IPS-NIHi11 (cell line): Measurements from ENCODE around the gene TRAF4.
"Not testable (repeated sequence)": the region's sequence is repeated elsewhere in the genome, so short reads cannot be mapped to it uniquely, and the experiment has no call there.

Experiments used
- DNase-seq: peaks from one replicate; pipeline ENCODE4 v3.0.0; 2012; ENCODE audit warnings: mixed read lengths, low spot score

TRAF4 gene

DNA sequence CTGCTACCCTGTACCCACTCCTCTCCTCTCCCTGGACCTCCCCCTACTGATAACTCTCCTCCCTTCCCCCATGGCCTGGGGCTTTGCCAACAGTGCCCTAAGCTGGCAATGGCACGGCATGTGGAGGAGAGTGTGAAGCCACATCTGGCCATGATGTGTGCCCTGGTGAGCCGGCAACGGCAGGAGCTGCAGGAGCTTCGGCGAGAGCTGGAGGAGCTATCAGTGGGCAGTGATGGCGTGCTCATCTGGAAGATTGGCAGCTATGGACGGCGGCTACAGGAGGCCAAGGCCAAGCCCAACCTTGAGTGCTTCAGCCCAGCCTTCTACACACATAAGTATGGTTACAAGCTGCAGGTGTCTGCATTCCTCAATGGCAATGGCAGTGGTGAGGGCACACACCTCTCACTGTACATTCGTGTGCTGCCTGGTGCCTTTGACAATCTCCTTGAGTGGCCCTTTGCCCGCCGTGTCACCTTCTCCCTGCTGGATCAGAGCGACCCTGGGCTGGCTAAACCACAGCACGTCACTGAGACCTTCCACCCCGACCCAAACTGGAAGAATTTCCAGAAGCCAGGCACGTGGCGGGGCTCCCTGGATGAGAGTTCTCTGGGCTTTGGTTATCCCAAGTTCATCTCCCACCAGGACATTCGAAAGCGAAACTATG is 5.2 kb downstream of the TRAF4 start:
- DNase-seq, result no peak

DNA sequence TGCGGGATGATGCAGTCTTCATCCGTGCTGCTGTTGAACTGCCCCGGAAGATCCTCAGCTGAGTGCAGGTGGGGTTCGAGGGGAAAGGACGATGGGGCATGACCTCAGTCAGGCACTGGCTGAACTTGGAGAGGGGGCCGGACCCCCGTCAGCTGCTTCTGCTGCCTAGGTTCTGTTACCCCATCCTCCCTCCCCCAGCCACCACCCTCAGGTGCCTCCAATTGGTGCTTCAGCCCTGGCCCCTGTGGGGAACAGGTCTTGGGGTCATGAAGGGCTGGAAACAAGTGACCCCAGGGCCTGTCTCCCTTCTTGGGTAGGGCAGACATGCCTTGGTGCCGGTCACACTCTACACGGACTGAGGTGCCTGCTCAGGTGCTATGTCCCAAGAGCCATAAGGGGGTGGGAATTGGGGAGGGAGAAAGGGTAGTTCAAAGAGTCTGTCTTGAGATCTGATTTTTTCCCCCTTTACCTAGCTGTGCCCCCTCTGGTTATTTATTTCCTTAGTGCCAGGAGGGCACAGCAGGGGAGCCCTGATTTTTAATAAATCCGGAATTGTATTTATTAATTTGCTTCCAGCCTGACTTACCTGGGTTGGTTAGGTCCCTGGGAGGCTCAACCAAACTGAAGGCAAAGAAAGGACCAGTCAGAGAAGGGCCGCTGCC is 5.8 kb downstream of the TRAF4 start:
- no peak for DNase-seq

DNA sequence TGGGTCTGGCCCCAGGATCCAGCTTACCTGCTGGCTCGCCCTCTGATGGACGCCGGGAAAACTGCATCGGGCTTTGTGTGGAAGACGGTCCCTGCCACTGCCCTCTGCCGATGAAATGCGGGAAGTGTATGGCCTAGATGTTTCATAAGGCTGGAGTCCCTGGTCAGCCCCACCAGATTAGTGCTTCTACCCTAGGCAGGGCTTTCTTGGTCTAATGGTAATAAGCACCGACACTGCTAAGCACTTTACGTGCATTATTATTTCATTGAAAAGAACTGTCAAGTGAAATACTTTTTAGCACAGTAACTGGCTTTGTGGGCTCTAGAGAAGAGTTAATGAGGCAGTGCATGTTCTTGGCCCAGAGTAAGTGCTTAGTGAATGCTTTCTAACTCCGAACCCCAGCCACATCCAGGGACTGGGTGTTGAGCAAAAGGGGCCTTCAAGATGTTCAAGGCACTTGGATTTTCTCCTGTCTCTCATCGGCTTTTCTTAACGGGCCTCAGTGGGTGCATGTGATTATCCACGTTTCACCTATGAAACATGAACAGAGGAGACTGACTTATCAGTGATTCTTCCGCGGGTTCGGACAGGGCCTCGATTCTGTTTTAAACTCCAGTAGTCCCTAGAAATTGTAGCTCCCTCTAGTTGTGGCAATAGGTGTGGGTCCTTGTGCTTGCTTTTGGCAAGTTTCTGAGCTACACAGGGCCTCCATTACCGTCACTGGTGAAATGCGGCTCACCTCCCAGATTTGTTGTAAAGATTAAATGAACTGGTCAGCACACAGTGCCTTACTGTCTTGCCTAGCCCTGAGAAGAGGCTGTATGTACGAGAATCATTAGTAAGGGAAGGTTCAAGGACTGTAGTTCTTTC is 6.6 kb downstream of the TRAF4 start:
- DNase-seq, result peak; percentile 72

DNA sequence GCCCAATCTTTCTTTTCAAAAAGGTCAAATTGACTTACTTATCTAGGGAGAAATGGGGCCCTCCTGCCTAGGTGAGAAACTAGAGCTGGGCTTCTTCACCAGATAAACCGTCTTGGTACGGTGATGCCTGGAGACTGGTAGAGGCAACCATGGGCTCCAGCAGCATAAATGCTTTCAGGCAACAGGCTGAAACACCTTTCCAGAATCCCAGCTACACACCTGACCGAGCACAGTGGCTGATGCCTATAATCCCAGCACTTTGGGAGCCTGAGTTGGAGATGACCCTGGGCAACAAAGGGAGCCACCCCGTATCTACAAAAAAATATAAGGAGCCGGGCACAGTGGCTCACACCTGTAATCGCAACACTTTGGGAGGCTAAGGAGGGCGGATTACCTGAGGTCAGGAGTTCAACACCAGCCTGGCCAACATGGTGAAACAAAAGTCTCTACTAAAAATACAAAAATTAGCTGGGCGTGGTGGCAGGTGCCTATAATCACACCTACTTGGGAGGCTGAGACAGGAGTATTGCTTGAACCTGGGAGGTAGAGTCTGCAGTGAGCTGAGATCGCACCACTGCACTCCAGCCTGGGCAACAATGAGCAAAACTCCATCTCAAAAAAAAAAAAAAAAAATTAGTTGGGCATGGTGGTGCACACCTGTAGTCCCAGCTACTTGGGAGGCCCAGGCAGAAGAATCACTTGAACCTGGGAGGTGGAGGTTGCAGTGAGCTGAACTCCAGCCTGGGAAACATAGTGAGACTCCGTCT is 8.0 kb downstream of the TRAF4 start:
- DNase-seq, result no peak

DNA sequence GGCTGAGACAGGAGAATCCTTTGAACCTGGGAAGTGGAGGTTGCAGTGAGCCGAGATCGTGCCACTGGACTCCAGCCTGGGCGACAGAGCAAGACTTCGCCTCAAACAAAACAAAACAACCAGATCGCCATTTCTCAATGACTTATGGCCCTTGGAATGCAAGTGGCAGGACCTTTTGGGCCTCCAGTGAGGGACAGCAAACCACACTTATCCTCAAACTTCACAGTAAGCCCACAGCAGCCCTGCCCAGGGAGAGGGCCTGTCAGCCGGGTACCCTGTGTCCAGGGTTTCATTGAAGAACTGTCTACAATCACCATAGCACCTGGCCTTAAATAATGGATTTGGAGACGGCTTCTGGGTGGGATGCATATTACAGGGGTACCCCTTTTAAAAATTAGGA is 11.7 kb downstream of the TRAF4 start:
- no peak for DNase-seq

DNA sequence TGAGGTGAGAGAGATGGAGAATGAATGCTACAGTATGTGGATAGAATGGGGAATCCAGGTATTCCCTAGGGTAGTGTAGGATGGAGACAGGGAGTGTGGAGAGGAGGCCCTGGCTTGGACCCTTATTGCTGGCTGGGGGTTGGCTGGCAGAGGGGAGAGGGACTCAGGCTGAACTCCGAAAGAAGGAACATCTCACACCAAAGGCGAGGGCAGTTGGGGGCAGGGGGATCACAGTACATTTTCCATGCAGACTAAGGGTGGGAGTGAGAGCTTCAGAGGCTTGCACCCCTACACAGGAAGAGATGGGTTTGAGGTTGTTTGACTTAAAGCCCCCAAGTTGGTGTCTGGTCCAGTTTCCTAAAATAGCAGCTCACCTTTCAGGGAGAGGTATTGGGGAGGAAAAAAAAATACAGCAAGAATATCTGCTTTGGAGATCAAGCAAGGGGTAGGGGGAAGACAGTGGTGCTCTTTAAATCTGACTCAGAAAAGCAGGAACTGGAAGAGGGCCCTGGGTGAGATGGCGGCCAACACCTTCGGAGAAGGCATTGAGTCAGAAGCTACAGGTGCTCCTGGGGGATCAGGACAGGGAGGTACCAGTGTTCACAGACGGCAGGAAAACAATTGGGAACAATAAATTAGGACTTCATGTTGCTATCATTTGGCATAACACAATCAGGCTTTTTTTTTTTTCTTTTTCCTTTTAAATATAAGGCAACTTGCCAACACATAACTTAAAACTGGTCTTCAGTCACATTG is 12.4 kb downstream of the TRAF4 start:
- no peak for DNase-seq

DNA sequence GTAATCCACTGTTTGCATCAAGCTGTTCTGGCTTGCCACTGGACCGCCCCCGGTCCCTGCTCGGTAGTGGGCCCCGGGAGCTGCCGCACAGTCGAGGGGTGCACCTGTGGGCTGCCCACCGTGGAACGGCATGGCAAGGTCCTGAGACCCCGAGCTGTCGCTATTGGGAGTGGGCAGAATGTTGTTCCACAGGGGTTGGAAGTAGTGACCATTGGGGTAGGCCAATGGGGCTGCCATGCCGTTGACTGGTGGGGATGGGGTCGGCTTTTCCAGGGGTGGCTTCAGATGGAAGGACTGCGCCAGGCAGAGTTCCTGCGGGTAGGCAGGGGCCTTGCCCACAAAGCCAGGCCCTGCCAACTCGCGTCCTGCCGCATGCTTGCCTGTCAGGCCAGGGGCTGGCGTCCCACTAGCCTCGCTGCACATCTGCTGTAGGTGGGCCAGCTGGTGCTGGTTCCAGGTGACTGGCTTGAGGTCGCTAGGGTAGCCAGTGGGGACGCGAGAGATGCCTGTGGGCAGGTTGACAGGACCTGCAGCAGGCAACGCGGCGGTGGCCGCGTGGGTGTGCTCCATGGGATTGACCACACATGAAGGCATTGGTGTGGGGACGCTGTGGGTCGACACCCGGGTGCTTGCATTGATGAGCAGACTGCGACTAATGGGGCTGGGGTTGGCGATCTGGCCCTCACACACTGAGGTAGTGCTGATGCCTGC is 14.8 kb downstream of the TRAF4 start:
- DNase-seq, result no peak

DNA sequence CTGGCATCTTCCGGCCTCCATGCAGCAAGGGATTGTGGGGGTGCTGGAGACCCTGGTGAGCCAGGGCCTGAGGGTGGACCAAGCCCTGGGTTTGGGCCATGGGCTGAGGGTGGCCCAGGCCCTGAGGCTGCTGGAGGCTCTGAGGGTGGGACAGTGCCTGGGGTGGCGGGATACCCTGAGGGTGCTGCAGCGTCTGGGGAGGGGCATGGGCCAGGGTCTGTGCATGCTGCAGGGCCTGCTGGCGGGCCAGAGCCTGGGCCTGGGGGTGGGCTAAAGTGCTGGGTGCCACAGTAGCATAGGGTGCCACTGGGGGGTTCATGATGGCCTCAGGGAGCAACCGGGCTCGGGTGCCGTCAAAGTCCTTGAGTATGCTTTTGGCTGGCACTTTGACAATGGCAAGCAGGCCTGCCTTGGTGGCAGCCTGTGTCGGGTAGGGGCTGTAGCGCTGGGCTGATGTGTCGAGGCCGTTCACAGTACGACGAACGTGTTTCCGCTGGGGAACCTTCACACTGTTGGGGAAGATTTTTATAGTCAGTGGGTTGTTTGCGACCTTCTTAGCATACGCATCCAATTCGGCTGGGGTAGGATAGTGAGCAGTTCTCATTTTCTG is 15.6 kb downstream of the TRAF4 start:
- DNase-seq, result no peak

DNA sequence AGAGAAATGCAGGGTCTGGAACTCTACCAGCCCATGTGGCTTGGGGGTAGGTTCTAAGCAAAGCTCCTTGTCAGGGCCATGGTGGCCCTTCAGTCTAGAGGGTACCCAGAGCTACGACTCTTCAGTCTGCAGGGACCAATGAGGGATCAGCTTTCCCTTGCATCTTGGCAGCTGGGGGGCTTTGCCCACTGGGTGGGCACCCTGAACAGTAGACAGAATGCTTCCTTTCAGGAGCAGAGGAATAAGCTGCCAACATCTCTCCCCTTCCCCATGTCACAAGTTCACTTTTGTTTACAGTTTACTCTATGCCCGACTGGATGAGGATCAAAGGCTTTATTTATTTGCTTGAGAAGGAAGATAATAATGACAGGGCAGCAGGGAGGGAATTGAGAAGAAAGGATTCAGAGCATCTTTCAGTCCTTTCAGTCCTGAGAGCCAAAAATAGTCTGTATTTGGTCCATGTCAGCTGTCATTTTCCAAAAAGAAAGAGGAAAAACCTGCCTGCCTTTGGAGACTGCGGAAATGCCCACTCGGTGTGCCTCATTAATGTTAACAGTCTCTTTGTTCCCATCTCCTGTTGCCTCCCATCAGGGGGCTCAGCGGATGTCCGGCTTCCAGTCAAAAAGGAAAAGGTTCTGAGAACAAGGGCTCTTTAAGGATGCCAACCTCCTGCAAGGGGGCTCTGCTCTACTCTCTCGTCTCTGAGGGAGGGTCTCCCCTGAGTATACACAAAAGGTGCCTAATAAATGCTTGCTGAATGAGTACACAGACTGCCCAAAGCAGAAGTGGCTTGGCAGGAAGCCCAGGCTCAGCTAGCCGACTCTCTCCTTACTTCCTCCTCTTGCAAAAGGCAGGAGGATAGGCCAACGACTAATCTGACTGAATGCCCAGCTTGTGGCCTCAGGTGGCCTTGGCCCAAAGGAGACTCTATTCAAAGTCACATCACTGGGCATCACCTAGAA is 17.1 kb downstream of the TRAF4 start:
- peak; percentile 74 for DNase-seq

DNA sequence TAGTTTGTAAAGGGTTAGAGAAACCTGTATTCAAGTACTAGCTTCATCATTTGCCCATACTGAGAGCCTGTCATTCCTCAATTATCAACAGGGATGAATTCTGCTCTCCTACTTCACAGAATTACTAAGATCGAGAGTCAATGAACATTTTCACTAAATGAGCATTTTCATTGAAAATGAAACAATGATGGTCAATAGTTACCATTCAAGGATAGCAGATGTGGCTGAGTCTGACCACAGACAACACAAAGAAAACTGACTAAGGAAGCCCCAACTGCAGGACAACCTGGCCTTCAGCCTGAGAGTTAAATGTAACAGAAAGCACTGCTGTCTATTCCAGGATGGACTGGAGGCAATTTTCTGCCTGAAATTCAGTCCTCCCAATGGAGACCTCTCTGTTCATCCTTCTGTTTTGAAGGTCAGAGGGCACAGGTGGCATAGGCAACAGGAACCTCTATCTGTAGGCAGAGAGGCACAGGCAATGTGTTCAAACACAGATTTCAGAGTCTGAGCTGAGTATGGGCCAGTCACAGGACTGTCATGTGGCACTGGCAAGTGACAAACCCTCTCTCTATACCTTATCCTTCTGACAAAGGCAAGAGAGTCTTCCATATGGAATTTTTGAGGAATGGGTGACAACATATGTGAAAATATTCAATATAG is 19.5 kb downstream of the TRAF4 start:
- DNase-seq, result no peak

DNA sequence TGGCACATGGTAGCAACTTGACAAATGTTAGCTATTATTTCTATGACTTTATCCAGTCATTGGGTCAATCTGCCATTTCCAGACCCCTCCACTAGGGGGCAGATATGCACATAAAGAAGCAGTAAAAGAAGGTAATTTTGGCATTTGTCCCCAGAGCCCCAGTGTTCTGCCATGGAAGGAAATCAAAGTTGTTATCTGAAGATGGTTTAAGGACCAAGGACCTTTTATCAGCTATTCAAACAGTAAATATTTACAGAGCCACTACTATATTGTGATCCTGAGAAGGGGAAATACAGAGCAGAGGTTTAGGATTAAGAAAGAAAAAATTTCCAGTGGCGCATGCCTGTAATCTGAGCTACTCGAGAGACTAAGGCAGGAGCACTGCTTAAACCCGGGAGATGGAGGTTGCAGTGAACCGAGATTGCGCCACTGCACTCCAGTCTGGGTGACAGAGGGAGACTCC is 20.0 kb downstream of the TRAF4 start:
- DNase-seq, result peak; percentile 70

DNA sequence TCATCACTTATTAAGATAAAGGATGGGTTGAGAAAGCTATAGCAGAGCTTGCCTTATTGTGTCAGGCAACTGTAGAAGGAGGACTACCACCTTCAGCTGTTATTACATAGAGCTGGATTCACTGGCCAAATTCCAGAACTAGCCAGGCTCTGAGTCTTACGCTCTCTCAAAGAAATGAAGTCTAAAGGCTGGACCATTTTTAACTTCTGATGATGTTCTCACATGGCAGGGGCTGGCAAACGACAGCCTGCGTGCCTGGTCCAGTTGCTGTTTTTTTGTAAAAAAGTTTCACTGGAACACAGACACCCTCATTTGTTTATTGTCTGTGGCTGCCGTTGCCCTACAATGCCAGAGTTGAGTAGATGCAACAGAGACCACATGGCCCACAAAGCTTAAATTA is 21.2 kb downstream of the TRAF4 start:
- DNase-seq, result no peak

DNA sequence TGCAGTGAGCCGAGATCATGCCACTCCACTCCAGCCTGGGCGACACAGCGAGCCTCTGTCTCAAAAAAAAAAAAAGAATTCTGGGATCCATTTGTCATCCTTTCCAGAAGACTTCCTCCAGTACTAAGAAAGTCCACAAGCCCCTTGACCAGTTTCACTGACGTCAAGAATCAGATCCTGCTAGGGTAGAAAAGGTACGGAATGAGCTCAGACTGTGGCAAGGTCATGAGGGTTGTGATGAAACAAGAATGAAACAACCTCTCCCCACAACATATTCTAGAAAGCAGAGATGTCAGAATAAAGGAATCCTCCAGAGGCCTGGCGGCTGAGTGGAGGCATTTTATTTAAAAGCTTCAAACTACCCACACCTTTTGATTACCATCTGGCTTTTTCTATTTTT is 29.9 kb downstream of the TRAF4 start:
- DNase-seq, result no peak

DNA sequence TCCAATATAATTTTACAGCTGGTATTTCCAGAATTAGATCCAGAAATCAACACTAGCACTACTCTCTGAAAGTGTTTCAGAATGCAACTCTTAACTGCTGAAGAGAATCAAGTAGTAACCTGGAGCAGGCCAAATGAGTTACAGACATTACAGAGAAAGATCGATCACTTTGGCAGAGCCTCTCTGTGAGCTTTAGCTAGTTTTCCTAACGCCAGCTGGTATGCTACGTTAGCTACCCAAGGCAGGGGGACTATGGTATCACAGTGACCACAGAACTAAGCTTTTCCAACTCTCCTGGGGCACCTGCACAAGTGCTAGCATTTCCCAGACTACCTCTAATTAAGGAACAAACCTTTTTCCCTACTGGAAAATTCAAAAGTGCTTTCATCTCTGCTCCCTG is 30.4 kb downstream of the TRAF4 start:
- DNase-seq, result no peak

DNA sequence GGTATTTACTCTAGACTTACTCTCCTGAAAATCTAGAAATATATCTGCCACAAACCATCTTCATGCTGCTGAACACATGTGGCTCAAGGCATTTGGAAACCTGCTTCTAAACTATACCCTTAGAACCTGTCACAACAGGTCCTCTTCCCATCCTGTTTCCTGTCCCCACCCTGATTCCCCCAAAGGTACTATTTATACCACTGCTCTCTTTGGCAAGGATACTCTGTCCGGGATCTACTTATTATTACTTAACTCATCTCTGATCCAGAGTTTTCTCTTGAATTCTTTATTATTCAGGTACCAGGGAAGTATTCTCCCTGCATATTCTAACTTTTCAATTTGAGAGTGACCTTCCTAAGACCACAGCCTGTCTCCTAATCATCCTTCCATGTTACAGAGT is 33.4 kb downstream of the TRAF4 start:
- no peak for DNase-seq

DNA sequence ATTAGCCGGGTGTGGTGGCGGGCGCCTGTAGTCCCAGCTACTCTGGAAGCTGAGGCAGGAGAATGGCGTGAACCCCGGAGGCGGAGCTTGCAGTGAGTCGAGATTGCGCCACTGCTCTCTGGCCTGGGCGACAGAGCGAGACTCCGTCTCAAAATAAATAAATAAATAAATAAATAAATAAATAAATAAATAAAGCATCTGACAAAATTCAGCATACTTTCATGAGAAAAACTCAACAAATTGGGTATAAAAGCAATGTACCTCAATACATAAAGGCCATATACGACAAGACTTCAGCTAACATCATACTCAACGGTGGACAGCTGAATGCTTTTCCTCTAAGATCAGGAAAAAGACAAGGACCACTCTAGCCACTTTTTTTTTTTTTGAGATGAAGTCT is 35.8 kb downstream of the TRAF4 start:
- DNase-seq, result not testable (repeated sequence)

DNA sequence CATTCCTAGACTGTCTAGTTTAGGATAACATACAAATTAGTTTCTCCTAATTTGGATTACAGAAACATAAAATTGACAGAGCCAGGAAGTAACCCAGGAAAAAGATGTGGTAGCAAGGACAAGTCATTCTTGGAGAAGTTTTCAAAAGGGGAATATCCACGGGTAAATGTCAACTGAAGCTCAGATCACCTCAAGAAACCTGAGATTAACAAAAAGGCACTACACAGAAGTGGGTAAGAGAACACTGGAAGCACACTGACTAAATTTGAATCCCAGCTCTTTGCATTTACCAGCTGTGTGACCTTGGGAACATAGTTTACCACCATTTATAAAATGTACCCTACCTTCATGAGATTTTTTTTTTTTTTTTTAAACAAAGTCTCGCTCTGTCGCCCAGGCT is 39.4 kb downstream of the TRAF4 start:
- DNase-seq, result no peak

DNA sequence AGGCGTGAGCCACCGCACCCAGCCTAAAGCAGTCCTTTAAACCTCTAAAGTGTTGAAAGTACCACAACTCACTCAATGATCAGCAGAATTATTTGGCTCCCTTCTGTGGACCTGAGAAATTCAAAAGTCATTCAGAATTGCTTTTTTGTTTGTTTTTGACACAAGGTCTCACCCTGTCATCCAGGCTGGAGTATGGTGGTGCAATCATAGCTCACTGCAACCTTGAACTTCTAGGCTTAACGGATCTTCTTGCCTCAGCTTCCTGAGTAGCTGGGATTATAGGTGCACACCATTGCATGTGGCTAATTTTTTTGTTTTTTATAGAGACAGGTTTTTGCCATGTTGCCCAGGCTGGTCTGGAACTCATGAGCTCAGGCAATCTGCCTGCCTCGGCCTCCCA is 44.3 kb downstream of the TRAF4 start:
- no peak for DNase-seq
